Stimulated activated CD4-positive, alpha-beta T cell treated with anti-CD3 and anti-CD28 coated beads, Interleukin-4, amount 100 ng/mL, for 4 hours (primary cell): ENCODE measurements around the gene HERC4.

Experiments
- DNase-seq, 2 experiments: peaks; one replicate each; pipeline ENCODE4 v3.0.0-alpha.2; 2020

Gene HERC4, protein sequence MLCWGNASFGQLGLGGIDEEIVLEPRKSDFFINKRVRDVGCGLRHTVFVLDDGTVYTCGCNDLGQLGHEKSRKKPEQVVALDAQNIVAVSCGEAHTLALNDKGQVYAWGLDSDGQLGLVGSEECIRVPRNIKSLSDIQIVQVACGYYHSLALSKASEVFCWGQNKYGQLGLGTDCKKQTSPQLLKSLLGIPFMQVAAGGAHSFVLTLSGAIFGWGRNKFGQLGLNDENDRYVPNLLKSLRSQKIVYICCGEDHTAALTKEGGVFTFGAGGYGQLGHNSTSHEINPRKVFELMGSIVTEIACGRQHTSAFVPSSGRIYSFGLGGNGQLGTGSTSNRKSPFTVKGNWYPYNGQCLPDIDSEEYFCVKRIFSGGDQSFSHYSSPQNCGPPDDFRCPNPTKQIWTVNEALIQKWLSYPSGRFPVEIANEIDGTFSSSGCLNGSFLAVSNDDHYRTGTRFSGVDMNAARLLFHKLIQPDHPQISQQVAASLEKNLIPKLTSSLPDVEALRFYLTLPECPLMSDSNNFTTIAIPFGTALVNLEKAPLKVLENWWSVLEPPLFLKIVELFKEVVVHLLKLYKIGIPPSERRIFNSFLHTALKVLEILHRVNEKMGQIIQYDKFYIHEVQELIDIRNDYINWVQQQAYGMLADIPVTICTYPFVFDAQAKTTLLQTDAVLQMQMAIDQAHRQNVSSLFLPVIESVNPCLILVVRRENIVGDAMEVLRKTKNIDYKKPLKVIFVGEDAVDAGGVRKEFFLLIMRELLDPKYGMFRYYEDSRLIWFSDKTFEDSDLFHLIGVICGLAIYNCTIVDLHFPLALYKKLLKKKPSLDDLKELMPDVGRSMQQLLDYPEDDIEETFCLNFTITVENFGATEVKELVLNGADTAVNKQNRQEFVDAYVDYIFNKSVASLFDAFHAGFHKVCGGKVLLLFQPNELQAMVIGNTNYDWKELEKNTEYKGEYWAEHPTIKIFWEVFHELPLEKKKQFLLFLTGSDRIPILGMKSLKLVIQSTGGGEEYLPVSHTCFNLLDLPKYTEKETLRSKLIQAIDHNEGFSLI

GRCh38 chr10:68074775-68075549 lies at the start of gene HERC4:
Gene HERC4, minus strand, starts transcription at chr10:68075283. Its CDS starts 2,175 bp downstream, at chr10:68073108.
- peak; percentile 86 to 91 for DNase-seq

- DNase-seq: no peak
Measured at GRCh38 chr10:68124718-68125117, 49.6 kb upstream of the HERC4 start.

DNA sequence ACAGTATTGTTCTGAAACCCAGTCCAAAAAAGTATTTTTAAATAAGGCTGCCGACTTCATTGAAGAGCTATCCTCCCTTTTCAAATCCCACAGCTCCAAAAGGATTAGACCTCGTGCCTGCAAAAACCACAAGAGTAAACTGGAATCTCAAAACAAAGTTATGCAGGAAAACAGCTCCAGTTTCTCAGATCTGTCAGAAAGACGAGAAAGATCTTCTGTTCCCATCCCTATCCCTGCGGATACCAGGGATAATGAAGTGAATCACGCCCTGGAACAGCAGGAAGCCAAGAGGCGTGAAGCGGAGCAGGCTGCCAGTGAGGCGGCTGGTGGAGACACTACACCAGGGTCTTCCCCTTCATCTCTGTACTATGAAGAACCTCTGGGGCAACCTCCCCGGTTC lies 46.8 kb upstream of the HERC4 start:
- DNase-seq: no peak

GRCh38 chr10:68121020-68121743 lies 46.1 kb upstream of the HERC4 start:
- DNase-seq: no peak

GRCh38 chr10:68118657-68119056 lies 43.6 kb upstream of the HERC4 start:
- no peak for DNase-seq

DNA sequence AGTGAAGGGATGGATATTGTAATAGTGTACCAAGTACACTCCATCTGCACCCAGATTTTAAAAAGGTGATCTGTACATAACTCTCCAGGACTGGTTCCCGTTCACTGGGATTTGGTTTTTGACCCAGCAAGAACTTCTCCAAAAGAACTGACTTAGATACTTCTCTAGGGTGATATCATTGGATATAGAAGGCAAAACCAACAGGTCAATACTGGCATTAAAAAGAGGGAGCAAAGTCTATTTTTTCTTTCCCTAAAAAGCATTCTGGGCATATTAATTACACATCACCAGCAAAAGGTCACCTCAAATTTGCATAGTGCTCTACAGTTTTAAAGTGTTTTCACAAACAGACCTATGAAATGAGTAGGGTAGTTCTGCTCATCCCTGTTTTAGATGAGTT lies 37.8 kb upstream of the HERC4 start:
- no peak for DNase-seq

GRCh38 chr10:68111584-68111983 lies 36.5 kb upstream of the HERC4 start:
- no peak for DNase-seq

GRCh38 chr10:68110027-68110426 lies 34.9 kb upstream of the HERC4 start:
- no peak for DNase-seq

GRCh38 chr10:68109331-68109730 lies 34.2 kb upstream of the HERC4 start, which contains the start of gene MYPN:
Gene MYPN, plus strand, starts transcription at chr10:68109488. Its CDS starts 11,951 bp downstream, at chr10:68121439.
- no peak for DNase-seq

GRCh38 chr10:68108653-68109052 lies 33.6 kb upstream of the HERC4 start:
- no peak for DNase-seq

GRCh38 chr10:68108051-68108450 lies 33.0 kb upstream of the HERC4 start:
- no peak for DNase-seq

- no peak for DNase-seq
Measured at GRCh38 chr10:68107651-68108050, 32.6 kb upstream of the HERC4 start.

- no peak for DNase-seq
Measured at GRCh38 chr10:68106656-68107055, 31.6 kb upstream of the HERC4 start.

DNA sequence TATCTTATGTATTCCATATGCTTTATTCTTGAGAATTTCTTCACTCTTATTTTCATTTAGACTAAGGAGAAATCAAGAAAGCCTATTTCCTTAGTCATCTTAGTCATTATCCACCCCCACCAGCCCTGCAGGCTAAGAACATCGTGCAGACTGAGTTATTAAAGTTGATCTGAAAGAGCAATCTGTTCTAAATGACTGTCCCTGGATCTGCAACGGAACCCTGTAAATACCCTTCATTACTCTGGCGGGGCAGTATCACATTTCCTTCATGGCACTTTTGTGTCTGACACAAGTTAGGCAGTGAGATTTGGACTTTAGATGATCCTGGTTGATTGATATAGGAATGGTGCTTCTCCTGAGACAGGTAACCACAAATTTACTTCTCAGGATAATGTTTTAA lies 30.7 kb upstream of the HERC4 start:
- DNase-seq: no peak

DNA sequence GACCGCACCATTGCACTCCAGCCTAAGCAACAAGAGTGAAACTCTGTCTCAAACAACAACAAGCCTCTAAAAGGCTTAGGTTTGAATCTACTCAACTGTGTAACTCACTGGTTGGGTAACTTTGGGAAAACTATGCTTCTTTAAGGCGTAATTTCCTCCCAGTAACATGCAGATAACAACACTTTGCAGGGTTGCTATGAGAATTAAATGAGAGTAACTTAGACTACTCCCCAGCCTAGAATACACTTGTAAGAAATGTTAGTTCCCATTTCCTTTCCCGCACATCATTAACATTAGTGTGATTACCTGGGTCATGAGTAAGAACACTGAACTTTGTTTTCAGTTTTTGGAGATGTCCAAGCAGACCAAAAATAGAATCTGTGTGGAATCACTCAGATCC lies 28.8 kb upstream of the HERC4 start:
- no peak for DNase-seq

- DNase-seq: no peak
Measured at GRCh38 chr10:68103261-68103878, 28.3 kb upstream of the HERC4 start.

DNA sequence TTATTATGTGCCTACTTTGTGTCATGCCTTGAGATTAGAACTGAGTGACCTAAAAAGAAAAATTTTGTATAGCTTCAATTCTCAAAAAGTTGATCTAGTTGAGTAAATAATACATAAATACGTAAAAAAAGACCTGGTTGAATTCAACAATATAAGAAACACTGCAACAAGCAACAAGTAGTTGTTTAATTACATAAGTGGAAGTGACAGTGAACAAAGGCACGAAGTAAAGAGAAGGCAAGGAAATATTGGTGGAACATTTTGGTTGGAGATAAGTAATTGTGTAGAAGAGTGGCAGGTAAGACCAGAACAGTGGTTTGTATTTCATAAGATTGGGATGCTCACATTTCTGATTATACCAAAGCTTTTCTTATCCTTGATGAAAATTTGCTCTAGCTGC lies 26.0 kb upstream of the HERC4 start:
- no peak for DNase-seq

- DNase-seq: no peak
Measured at GRCh38 chr10:68099736-68100135, 24.7 kb upstream of the HERC4 start.

DNA sequence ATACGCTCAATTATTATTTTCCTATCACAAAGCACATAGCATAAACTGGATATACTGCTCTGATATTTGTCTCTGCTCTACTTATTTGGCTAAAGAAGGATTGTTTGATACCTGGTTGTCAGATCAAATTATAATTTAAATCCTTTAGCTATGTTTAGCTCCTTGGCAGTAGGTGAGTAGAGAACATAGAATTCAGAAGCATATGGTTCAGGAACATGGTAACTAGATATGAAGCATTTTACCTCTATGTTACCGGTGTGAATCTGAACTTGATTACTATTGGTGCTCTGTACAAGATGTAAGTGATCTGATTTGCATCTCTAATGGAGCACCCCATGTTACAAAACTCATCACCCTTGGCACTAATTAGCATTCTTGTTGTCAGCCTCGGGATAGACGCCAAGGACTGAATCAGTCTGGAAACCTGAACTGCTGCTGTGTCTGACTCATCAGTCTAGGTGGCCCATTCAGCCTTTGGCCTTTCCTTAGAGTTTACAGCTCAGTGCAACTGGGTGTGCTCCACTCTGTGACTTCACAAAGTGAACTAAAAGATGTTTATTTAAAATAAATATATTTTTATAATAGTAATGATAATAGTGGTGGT lies 21.9 kb upstream of the HERC4 start:
- no peak for DNase-seq

- DNase-seq: no peak
Measured at GRCh38 chr10:68095153-68095552, 20.1 kb upstream of the HERC4 start.

DNA sequence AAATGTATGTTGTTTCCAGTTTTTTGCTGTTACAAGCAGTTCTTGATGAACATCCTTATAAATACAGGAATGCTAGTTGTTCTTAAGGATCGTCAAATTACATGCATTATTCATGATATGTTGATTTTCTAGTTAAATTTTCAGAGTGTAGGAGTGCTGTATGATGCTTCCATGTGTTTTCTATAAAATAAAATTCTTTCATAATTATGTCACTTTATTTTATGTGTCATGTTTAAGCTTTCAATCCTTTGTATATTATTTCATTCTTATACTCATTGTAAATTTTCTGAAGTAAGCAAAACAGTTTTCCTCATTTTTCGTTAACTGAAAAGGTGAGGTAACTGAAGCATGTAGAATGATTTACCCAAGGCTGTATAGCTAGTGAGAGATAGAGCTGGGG lies 17.4 kb upstream of the HERC4 start:
- no peak for DNase-seq
